ENCODE measurements around the gene PPP3CA.

- no peak for TF ChIP-seq CTCF (IDR thresholded peaks at IDR 0.05)
- TF ChIP-seq POLR2A (IDR thresholded peaks at IDR 0.05) = no peak
These were observed 314.8 kb downstream of the PPP3CA start for GRCh38 chr4:101032541-101032940.

Data from lower leg skin (tissue), 3 donors.